Activated naive CD4-positive, alpha-beta T cell treated with anti-CD3 and anti-CD28 coated beads, Interleukin-2, amount 10 ng/mL, durations not matched to agents 7 days and 5 days (primary cell): ENCODE data around the gene PPME1.

Experiments used
- CTCF ChIA-PET: fragments of 350-600 bp; sonication (Branson Sonifier 250); formaldehyde crosslinking; loops from one replicate; lab custom pipeline; 2021; ENCODE audit warnings: antibody characterized with exemption; lab: Charles Lee
- DNase-seq: peaks from one replicate; pipeline ENCODE4 v3.0.0-alpha.2; 2020
- H3K27ac Mint-ChIP-seq: one replicate; pipeline ENCODE4 v1.8.0; 2021; ENCODE audit warnings: mild to moderate bottlenecking, moderate library complexity, mixed read lengths
- H3K27me3 Mint-ChIP-seq: one replicate; pipeline ENCODE4 v1.8.0; 2021; ENCODE audit warnings: mild to moderate bottlenecking, mixed read lengths
- H3K36me3 Mint-ChIP-seq: one replicate; pipeline ENCODE4 v1.8.0; 2021; ENCODE audit warnings: mixed read lengths
- H3K4me1 Mint-ChIP-seq: one replicate; pipeline ENCODE4 v1.8.0; 2021; ENCODE audit warnings: mixed read lengths
- H3K4me3 Mint-ChIP-seq: one replicate; pipeline ENCODE4 v1.8.0; 2021; ENCODE audit warnings: mild to moderate bottlenecking, moderate library complexity, mixed read lengths
- H3K9me3 Mint-ChIP-seq: one replicate; pipeline ENCODE4 v1.8.0; 2021; ENCODE audit warnings: mixed read lengths

Gene PPME1

DNA sequence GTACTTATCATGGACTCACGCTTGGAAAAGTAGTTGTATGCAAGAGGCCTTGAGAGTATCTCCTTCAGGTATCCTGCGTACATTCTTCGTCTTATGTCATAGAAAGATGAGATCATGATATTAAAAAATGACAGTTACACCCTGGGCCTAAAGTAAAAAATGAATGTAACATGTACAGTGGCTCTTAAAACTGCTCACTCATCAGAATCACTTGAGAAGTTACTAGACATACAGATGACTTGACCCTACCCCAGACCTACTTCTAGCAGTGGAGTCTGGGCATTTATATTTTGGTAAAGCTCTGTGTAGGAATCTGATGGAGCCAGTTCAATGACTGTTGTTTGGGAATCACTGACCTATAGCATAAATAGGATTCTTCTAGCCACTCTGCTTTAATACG is 54.5 kb downstream of the PPME1 start:
- peaks cover 19% of the 10 kb centered on the region for H3K36me3 Mint-ChIP-seq
- no peak overlapping the region for H3K27ac Mint-ChIP-seq
- H3K27me3 Mint-ChIP-seq, result no peaks in the 10 kb centered on the region
- H3K4me3 Mint-ChIP-seq, result no peak overlapping the region
- no peak for DNase-seq
- H3K9me3 Mint-ChIP-seq, result peaks cover 3% of the 10 kb centered on the region
- CTCF ChIA-PET, result no interaction called here
- no peaks in the 10 kb centered on the region for H3K4me1 Mint-ChIP-seq

DNA sequence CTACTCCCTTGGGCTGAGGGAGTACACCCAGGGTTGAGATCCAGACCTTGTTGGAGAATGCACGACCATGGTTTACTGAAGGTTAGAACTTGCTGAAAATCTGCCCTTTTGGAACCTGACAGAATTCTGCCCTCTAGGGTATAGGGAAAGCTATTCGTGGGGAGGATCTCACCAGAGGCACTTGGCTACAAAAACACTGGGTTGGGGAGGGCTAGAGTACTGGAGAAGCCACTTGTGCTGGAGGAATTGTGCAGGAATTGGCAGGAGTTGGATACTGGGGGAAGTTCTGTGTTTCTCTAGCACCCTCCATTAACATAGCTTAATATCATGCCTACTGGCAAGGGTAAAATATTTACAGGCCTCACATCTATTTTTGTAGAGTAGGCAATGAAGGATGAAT is 55.8 kb downstream of the PPME1 start:
- H3K4me1 Mint-ChIP-seq, result peaks cover 2% of the 10 kb centered on the region
- H3K9me3 Mint-ChIP-seq, result peaks cover 2% of the 10 kb centered on the region
- H3K4me3 Mint-ChIP-seq, result no peak overlapping the region
- no peak overlapping the region for H3K27ac Mint-ChIP-seq
- CTCF ChIA-PET, result no interaction called here
- H3K27me3 Mint-ChIP-seq, result no peaks in the 10 kb centered on the region
- no peak for DNase-seq
- H3K36me3 Mint-ChIP-seq, result peaks cover 21% of the 10 kb centered on the region

DNA sequence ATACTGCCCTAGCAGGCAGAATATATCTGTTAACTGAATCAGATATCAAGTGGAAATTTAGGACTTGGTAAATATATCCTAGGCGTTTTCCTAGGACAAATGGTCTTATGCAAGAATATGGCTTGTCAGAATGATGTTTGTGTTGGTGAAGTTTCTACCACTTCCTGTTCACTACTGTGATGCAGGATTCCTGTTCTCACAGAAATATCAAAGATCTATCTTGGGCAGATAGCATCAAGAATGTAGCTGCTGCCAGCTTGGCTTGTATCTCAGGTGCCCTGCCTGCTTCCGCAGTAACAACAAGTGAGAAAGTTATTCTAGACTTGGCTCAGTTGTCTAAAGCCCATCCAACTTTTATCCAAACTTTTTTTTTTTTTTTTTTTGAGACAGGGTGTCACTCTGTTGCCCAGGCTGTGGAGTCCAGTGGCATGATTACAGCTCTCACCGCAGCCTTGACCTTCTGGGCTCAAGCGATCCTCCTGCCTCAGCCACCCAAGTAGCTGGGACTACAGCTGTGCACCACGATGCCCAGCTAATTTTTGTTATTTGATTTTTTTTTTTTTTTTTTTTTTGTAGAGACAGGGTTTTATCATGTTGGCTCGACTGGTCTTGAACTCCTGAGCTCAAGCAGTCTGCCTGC is 61.3 kb downstream of the PPME1 start:
- no peak overlapping the region for H3K4me3 Mint-ChIP-seq
- no peaks in the 10 kb centered on the region for H3K9me3 Mint-ChIP-seq
- DNase-seq, result peak; percentile 40
- H3K36me3 Mint-ChIP-seq, result peaks cover 22% of the 10 kb centered on the region
- H3K4me1 Mint-ChIP-seq, result peaks cover 14% of the 10 kb centered on the region
- H3K27me3 Mint-ChIP-seq, result no peaks in the 10 kb centered on the region
- CTCF ChIA-PET, result interaction anchor here (0.7 kb wide), 2 partner anchors 39 to 268 kb away, joined by 3 to 5 read pairs; no protein-coding TSS in a partner anchor
- peak overlapping the region; percentile 13 for H3K27ac Mint-ChIP-seq

DNA sequence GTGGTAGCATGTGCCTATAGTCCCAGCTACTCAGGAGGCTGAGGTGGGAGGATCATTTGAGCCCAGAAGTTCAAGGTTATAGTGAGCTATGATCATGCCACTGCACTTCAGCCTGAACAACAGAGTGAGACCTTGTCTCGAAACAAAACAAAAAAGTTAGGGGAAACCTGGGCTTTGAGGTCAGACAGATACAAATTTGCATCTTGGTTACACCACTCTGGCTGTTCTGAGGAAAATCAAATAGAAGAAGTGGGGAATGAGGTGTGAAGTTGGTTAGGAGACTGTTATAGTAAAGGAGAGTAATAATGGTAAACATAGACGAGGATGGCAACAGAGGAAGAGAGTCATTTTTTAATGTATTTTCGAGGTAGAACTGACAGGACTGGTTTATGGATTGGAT is 62.6 kb downstream of the PPME1 start:
- CTCF ChIA-PET, result no interaction called here
- Mint-ChIP-seq H3K27me3 (no peaks in the 10 kb centered on the region), H3K36me3 (peaks cover 29% of the 10 kb centered on the region), H3K27ac (no peak overlapping the region), H3K4me1 (peaks cover 18% of the 10 kb centered on the region), H3K4me3 (no peak overlapping the region), H3K9me3 (no peaks in the 10 kb centered on the region)
- no peak for DNase-seq

DNA sequence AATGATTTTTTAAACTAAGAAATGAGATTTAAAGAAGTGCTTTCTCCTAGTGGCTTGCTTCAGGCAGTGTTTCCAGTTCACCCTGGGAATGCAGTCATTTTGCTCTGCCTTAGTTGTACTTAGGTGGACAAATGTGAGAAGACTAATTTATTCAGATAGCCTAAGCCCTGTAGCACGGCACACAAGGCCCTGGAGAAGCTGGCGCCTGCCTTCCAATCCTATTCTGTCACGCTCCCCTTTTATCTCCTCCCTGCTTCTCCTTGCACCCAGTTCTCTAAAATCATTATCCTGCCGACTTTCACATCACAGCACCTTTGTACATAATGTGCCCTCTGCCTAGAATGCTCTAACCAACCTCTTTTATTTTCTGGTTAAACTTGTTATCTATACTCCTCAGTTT is 64.0 kb downstream of the PPME1 start:
- Mint-ChIP-seq H3K27me3 (no peaks in the 10 kb centered on the region), H3K9me3 (no peaks in the 10 kb centered on the region), H3K4me3 (no peak overlapping the region), H3K4me1 (peaks cover 18% of the 10 kb centered on the region), H3K27ac (no peak overlapping the region), H3K36me3 (peaks cover 39% of the 10 kb centered on the region)
- CTCF ChIA-PET, result no interaction called here
- DNase-seq, result no peak

DNA sequence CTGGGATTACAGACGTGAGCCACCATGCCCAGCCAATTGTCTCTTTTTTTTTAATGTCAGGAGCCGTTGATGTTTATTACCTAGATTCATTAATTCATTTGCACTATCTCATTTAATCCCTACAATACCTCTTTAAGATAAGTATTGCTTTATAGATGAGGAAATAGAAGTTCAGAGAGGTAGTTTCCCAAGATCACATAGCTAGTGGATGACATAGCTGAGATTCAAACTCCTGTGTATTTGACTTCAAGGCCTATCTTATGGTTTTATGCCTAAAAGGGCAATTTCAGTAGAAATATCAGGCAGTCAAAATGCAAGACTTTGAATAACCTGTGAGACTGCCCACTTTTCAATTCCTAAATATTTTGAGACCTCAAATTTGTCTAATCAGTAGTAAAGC is 66.5 kb downstream of the PPME1 start:
- peaks cover 33% of the 10 kb centered on the region for H3K36me3 Mint-ChIP-seq
- H3K4me3 Mint-ChIP-seq, result no peak overlapping the region
- peaks cover 10% of the 10 kb centered on the region for H3K4me1 Mint-ChIP-seq
- CTCF ChIA-PET, result interaction anchor here (1.2 kb wide), 1 partner anchor 18 kb away, joined by 3 read pairs; no protein-coding TSS in a partner anchor
- no peak overlapping the region for H3K27ac Mint-ChIP-seq
- H3K27me3 Mint-ChIP-seq, result no peaks in the 10 kb centered on the region
- H3K9me3 Mint-ChIP-seq, result no peaks in the 10 kb centered on the region
- no peak for DNase-seq

DNA sequence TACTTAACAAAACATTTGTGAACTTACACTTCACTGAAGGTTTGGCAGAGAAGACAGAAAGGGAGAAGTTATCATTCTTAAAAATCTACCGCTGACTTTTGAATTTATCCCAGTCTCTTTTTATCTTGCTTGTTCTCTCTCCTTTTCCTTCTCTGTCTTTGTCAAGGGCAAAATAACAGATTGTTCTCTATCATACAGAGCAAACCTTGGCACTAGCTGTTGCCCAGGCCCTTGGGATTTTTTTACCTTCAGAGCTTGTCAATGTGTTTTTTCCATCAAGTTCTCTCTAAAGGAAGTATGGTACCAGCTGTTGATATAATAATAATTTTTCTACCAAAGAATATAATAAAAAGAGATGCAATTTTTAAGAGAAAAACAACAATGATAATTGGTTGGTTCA is 67.2 kb downstream of the PPME1 start:
- CTCF ChIA-PET, result interaction anchor here (1.2 kb wide), 1 partner anchor 18 kb away, joined by 3 read pairs; no protein-coding TSS in a partner anchor
- no peaks in the 10 kb centered on the region for H3K9me3 Mint-ChIP-seq

DNA sequence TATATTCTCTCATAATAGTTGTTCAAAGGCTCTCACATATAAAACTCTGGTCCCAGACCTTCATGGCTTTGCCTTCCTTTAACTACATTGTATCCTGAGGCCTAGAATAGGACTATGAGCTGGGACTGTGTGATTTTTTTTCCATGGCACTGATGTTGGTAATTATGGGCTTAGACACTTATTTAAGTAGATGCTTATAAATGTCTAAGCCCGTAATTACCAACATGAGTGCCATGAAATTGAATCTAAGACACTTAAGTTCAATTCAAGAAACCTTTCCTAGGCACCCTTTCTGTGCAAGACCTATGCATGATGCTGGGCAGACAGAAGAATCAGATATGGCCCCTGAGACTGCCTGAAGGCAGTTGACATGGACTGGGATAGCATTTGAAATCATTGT is 77.4 kb downstream of the PPME1 start:
- Mint-ChIP-seq H3K27ac (no peak overlapping the region), H3K4me3 (no peak overlapping the region), H3K9me3 (no peaks in the 10 kb centered on the region), H3K36me3 (peaks cover 25% of the 10 kb centered on the region), H3K4me1 (no peaks in the 10 kb centered on the region), H3K27me3 (no peaks in the 10 kb centered on the region)
- CTCF ChIA-PET, result no interaction called here
- DNase-seq, result no peak

More for the DNA sequence above, 67.2 kb downstream of the PPME1 start:
- Mint-ChIP-seq H3K36me3 (peaks cover 31% of the 10 kb centered on the region), H3K4me1 (peaks cover 5% of the 10 kb centered on the region), H3K4me3 (no peak overlapping the region), H3K27me3 (no peaks in the 10 kb centered on the region), H3K27ac (no peak overlapping the region)
- DNase-seq, result no peak

DNA sequence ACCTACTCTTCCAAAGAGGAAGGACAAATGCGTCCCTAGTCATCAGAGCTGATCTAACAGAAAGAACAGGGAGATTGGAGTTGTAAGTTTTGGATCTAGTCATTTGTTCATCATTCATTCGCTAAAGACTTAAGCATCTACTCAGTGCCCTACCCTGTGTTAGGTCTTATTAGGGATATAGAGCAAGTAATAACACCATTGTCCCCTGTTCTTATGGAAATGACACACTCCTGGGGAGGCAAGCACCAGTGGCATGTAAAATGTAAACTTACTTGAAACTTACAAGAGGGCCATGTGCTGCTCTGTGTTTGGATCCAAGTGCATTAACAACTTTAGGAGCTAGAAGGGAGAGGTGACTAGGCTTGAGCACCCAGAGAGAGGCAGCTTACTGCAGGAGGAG is 78.4 kb downstream of the PPME1 start:
- CTCF ChIA-PET, result interaction anchor here (1.3 kb wide), 1 partner anchor 200 kb away, joined by 3 read pairs; no protein-coding TSS in a partner anchor
- no peaks in the 10 kb centered on the region for H3K27me3 Mint-ChIP-seq
- no peaks in the 10 kb centered on the region for H3K9me3 Mint-ChIP-seq
- no peaks in the 10 kb centered on the region for H3K4me1 Mint-ChIP-seq
- H3K4me3 Mint-ChIP-seq, result no peak overlapping the region
- DNase-seq, result no peak
- peaks cover 26% of the 10 kb centered on the region for H3K36me3 Mint-ChIP-seq
- no peak overlapping the region for H3K27ac Mint-ChIP-seq

DNA sequence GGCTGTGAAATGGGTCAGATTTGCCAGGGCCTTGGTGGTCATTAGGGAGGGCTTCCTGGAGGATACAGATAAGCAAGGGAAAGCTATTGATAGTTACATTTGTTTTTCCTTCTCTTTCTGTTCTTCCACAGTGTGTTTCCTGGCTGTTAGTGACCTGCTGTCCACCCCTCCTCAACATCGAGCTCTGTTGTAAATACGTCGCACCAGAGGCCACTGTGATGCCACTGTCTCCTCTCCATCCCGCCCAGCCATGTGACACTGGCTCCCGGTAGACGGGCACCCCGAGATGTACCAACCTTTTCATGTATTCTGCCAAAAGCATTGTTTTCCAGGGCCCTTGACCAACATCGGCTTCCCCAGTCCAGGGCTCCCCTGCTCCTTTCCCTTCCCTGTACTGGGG is 82.3 kb downstream of the PPME1 start:
- Mint-ChIP-seq H3K4me1 (no peaks in the 10 kb centered on the region), H3K9me3 (no peaks in the 10 kb centered on the region), H3K27ac (no peak overlapping the region), H3K27me3 (no peaks in the 10 kb centered on the region), H3K4me3 (no peak overlapping the region), H3K36me3 (peaks cover 10% of the 10 kb centered on the region)
- CTCF ChIA-PET, result interaction anchor here (0.6 to 1.3 kb wide), 5 partner anchors 15 to 317 kb away, joined by 3 to 4 read pairs (median 3); no protein-coding TSS in a partner anchor
- no peak for DNase-seq

DNA sequence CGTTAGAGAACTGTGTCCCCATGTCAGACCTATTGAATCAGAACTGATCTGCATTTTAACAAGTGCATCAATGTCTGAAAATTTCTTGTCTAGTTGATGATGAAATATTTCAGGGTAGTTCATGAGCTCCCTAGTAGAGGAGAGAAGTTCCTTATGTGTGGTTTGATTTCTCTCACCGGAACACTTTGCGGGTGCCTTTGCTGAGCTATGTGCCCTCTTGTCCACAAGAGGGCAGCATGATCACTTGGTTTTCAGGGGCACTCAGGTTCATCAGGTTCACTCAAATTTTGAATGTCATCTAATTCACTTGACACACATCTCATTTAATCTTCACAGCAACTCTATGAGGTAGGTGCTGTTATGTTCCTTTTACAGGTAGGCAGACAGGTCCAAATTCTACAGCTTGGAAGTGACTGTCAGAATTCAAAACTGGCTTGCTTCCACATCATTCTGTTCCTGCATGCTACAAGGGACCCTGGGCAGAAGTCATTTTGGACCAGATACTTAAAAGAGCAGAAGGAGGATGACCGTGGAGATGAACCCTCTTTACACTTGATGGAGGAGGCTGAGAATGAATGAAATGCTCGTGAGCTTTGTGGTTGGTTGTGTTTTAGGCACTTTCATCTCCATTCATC is 84.8 kb downstream of the PPME1 start:
- no peaks in the 10 kb centered on the region for H3K27me3 Mint-ChIP-seq
- CTCF ChIA-PET, result interaction anchor here (0.7 to 2.7 kb wide), 28 partner anchors 10 to 316 kb away, joined by 3 to 50 read pairs (median 4); no protein-coding TSS in a partner anchor
- no peak overlapping the region for H3K4me3 Mint-ChIP-seq
- peaks cover 6% of the 10 kb centered on the region for H3K36me3 Mint-ChIP-seq
- H3K27ac Mint-ChIP-seq, result no peak overlapping the region
- no peaks in the 10 kb centered on the region for H3K4me1 Mint-ChIP-seq
- H3K9me3 Mint-ChIP-seq, result no peaks in the 10 kb centered on the region
- peak; percentile 66 for DNase-seq

DNA sequence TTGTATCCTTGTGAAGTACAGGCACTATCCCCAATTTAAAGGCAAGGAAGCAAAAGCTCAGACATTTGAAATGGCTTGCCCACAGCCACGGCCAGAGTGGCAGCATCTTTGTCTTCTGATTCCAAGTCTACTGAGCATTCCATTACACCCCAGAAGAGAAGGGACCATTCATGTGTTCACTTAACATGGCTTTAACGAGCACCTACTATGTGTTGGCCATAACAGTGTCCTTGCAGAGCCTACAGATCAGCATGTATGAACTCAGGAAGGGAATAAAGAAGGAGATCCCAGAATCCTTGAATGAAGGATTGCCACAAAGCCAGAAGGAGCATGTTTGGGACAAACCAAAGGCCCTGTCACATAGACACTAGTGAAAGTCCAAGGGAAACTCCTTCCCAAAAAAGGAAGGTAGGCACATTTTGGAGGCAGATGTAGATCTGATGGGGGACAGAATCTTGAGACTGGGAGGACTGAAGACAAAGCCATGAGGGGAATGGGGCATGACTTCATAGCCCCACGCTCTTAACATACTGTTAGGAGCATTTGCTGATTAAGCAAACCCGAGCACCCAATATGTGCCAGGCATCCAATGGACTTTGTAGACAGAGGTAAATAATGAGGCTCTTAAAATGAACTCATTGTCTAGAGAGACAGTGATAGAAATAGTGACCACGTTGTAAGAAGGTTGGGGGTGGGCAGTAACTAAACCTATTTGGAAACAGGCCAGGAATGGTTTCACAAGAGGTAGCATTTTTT is 85.5 kb downstream of the PPME1 start:
- Mint-ChIP-seq H3K4me3 (no peak overlapping the region), H3K4me1 (no peaks in the 10 kb centered on the region), H3K9me3 (no peaks in the 10 kb centered on the region), H3K27ac (no peak overlapping the region), H3K27me3 (no peaks in the 10 kb centered on the region), H3K36me3 (peaks cover 6% of the 10 kb centered on the region)
- no peak for DNase-seq
- CTCF ChIA-PET, result interaction anchor here (0.8 to 2.7 kb wide), 20 partner anchors 10 to 296 kb away, joined by 3 to 50 read pairs (median 6); no protein-coding TSS in a partner anchor

DNA sequence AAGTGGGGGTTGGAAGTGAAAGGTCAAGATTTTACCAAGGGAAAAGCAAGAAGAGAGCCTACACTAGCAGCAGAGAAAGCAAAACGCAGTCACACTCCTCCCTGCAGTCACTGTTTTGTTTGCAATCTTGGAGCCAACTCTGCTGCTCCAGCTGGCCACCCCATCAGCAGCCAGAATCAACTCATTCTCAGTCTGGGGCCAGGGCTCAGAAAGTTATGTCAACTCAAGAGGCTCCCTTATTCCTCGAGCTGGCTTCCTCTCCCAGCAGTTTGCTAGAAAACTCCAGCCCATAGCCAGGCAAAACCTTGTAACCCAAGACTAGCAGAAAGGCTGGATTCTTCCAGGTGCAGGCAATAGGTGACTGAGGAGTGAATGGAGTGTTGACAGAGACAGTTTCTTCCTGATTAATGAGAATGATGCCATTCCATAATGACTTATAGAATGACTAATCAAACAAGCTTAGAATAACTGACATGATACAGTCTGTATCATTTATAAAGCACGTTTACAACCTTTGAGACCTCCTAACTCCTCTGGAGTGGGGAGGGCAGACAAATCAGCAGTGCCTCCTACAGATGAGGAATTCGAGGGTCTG is 87.0 kb downstream of the PPME1 start:
- Mint-ChIP-seq H3K36me3 (peaks cover 6% of the 10 kb centered on the region), H3K27me3 (peaks cover 10% of the 10 kb centered on the region), H3K4me3 (no peak overlapping the region), H3K4me1 (no peaks in the 10 kb centered on the region), H3K9me3 (no peaks in the 10 kb centered on the region), H3K27ac (no peak overlapping the region)
- CTCF ChIA-PET, result interaction anchor here (0.9 to 1.5 kb wide), 3 partner anchors 9 to 191 kb away, joined by 3 read pairs; no protein-coding TSS in a partner anchor
- no peak for DNase-seq

DNA sequence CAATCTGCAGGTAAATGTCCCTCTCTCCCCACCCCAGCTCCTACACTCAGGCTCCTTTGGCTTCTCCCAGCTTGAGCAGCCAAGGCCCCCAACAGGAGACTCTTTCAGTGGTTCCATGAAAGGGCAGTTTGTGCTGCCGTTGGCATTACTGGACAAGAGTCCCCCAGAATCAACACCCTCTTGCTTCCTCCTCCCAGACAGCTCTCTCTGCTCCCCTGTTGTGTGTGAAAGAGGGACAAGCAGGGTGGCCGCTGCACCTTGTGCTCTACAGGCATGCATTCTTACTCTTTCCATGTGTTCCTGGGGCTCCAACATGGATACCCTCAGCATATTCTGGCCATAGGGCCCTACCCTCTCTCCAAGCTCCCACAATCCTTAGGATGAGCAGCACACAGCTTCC is 91.6 kb downstream of the PPME1 start:
- CTCF ChIA-PET, result no interaction called here
- H3K36me3 Mint-ChIP-seq, result no peaks in the 10 kb centered on the region
- no peaks in the 10 kb centered on the region for H3K4me1 Mint-ChIP-seq
- H3K9me3 Mint-ChIP-seq, result no peaks in the 10 kb centered on the region
- H3K4me3 Mint-ChIP-seq, result no peak overlapping the region
- no peak overlapping the region for H3K27ac Mint-ChIP-seq
- peaks cover 10% of the 10 kb centered on the region for H3K27me3 Mint-ChIP-seq
- DNase-seq, result no peak
